ENCODE measurements around the gene DENND4B. TPM values are rescaled to one million over a fixed set of nuclear protein-coding genes. Genes with fewer than 3 reads are reported as not detected.
A peak's percentile ranks its signal among the peaks of the same experiment; 100 is the strongest.
"Not testable (repeated sequence)": the region's sequence is repeated elsewhere in the genome, so short reads cannot be mapped to it uniquely, and the experiment has no call there.

DENND4B gene
- polyA plus RNA-seq, 2 donors, result 14.7 to 31.6 TPM

- no peaks in the 10 kb centered on the region for H3K27me3 ChIP-seq (ENCODE audit: control insufficient read depth in 1 of 2, insufficient read depth in 2 of 2, low read length in 2 of 2)
- H3K4me1 ChIP-seq (ENCODE audit: control insufficient read depth in 2 of 2, insufficient read depth in 2 of 2, low read length in 1 of 2), result peaks cover 0 to 3% of the 10 kb centered on the region in 2 donors
- H3K9me3 ChIP-seq (ENCODE audit: control insufficient read depth in 2 of 2, insufficient read depth in 1 of 2, low read depth in 1 of 2, low read length in 1 of 2), result no peaks in the 10 kb centered on the region
- H3K36me3 ChIP-seq (ENCODE audit: control insufficient read depth in 2 of 2, insufficient read depth in 2 of 2, low read length in 1 of 2), result no peaks in the 10 kb centered on the region
- H3K4me3 ChIP-seq (ENCODE audit: low read depth in 1 of 2, low read length in 2 of 2), result peak overlapping the region in 1 of 2 donors; percentile 97
- 39 to 46% methylated on average over 4 of the region's 4 CpGs for WGBS, 2 donors
- H3K27ac ChIP-seq (ENCODE audit: low read depth in 2 of 2, low read length in 1 of 2), result no peak overlapping the region
Measured at GRCh38 chr1:153919876-153920852, 26.4 kb downstream of the DENND4B start.

- no peak overlapping the region for H3K27ac ChIP-seq (ENCODE audit: low read depth in 2 of 2, low read length in 1 of 2)
- no peak overlapping the region for H3K4me3 ChIP-seq (ENCODE audit: low read depth in 1 of 2, low read length in 2 of 2)
- no peaks in the 10 kb centered on the region for H3K9me3 ChIP-seq (ENCODE audit: control insufficient read depth in 2 of 2, insufficient read depth in 1 of 2, low read depth in 1 of 2, low read length in 1 of 2)
- no peaks in the 10 kb centered on the region for H3K36me3 ChIP-seq (ENCODE audit: control insufficient read depth in 2 of 2, insufficient read depth in 2 of 2, low read length in 1 of 2)
- WGBS, 2 donors, result 82 to 90% methylated on average over 4 of the region's 4 CpGs
- peaks cover 0 to 5% of the 10 kb centered on the region in 2 donors for H3K4me1 ChIP-seq (ENCODE audit: control insufficient read depth in 2 of 2, insufficient read depth in 2 of 2, low read length in 1 of 2)
- no peaks in the 10 kb centered on the region for H3K27me3 ChIP-seq (ENCODE audit: control insufficient read depth in 1 of 2, insufficient read depth in 2 of 2, low read length in 2 of 2)
Measured at GRCh38 chr1:153916297-153916696, 30.2 kb downstream of the DENND4B start.

- Histone ChIP-seq H3K27ac (ENCODE audit: low read depth in 2 of 2, low read length in 1 of 2) (no peak overlapping the region), H3K27me3 (ENCODE audit: control insufficient read depth in 1 of 2, insufficient read depth in 2 of 2, low read length in 2 of 2) (no peaks in the 10 kb centered on the region), H3K4me1 (ENCODE audit: control insufficient read depth in 2 of 2, insufficient read depth in 2 of 2, low read length in 1 of 2) (peaks cover 0 to 5% of the 10 kb centered on the region in 2 donors), H3K4me3 (ENCODE audit: low read depth in 1 of 2, low read length in 2 of 2) (no peak overlapping the region), H3K36me3 (ENCODE audit: control insufficient read depth in 2 of 2, insufficient read depth in 2 of 2, low read length in 1 of 2) (no peaks in the 10 kb centered on the region), H3K9me3 (ENCODE audit: control insufficient read depth in 2 of 2, insufficient read depth in 1 of 2, low read depth in 1 of 2, low read length in 1 of 2) (no peaks in the 10 kb centered on the region)
- 61 to 75% methylated on average over 2 of the region's 2 CpGs for WGBS, 2 donors
Measured at GRCh38 chr1:153912349-153912748, 34.2 kb downstream of the DENND4B start.

GRCh38 chr1:153910560-153910959 lies 36.0 kb downstream of the DENND4B start:
- not testable (repeated sequence) for H3K36me3 ChIP-seq (ENCODE audit: control insufficient read depth in 2 of 2, insufficient read depth in 2 of 2, low read length in 1 of 2); H3K4me1 ChIP-seq (ENCODE audit: control insufficient read depth in 2 of 2, insufficient read depth in 2 of 2, low read length in 1 of 2); H3K27me3 ChIP-seq (ENCODE audit: control insufficient read depth in 1 of 2, insufficient read depth in 2 of 2, low read length in 2 of 2); H3K4me3 ChIP-seq (ENCODE audit: low read depth in 1 of 2, low read length in 2 of 2); H3K9me3 ChIP-seq (ENCODE audit: control insufficient read depth in 2 of 2, insufficient read depth in 1 of 2, low read depth in 1 of 2, low read length in 1 of 2); H3K27ac ChIP-seq (ENCODE audit: low read depth in 2 of 2, low read length in 1 of 2)
- 88 to 89% methylated on average over 6 of the region's 6 CpGs for WGBS, 2 donors

DNA sequence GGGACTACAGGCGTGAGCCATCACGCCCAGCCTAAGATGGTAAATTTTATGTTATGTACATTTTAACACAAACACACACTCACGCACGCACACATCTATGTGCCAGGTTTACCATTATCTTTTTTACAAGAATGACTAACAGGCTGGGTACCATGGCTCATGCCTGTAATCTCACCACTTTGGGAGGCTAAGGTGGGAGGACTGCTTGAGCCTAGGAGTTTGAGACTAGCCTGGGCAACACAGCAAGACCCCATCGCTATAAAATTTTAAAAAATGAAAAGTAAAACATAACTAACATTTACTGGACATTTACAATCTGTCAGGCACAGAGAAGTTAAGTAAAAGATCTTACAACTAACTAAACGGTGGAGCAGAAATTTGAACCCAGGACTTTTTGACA lies 38.4 kb downstream of the DENND4B start:
- no peaks in the 10 kb centered on the region for H3K27me3 ChIP-seq (ENCODE audit: control insufficient read depth in 1 of 2, insufficient read depth in 2 of 2, low read length in 2 of 2)
- WGBS, 2 donors, result 95 to 96% methylated on average over 6 of the region's 6 CpGs

GRCh38 chr1:153907134-153907533 lies 39.4 kb downstream of the DENND4B start:
- H3K36me3 ChIP-seq (ENCODE audit: control insufficient read depth in 2 of 2, insufficient read depth in 2 of 2, low read length in 1 of 2), result peaks cover 0 to 2% of the 10 kb centered on the region in 2 donors
- 89 to 92% methylated on average over 6 of the region's 6 CpGs for WGBS, 2 donors
- H3K4me1 ChIP-seq (ENCODE audit: control insufficient read depth in 2 of 2, insufficient read depth in 2 of 2, low read length in 1 of 2), result no peaks in the 10 kb centered on the region
- no peaks in the 10 kb centered on the region for H3K9me3 ChIP-seq (ENCODE audit: control insufficient read depth in 2 of 2, insufficient read depth in 1 of 2, low read depth in 1 of 2, low read length in 1 of 2)
- H3K27ac ChIP-seq (ENCODE audit: low read depth in 2 of 2, low read length in 1 of 2), result no peak overlapping the region
- H3K4me3 ChIP-seq (ENCODE audit: low read depth in 1 of 2, low read length in 2 of 2), result no peak overlapping the region
- H3K27me3 ChIP-seq (ENCODE audit: control insufficient read depth in 1 of 2, insufficient read depth in 2 of 2, low read length in 2 of 2), result no peaks in the 10 kb centered on the region

More for the DNA sequence above, 38.4 kb downstream of the DENND4B start:
- H3K9me3 ChIP-seq (ENCODE audit: control insufficient read depth in 2 of 2, insufficient read depth in 1 of 2, low read depth in 1 of 2, low read length in 1 of 2), result no peaks in the 10 kb centered on the region
- H3K4me1 ChIP-seq (ENCODE audit: control insufficient read depth in 2 of 2, insufficient read depth in 2 of 2, low read length in 1 of 2), result no peaks in the 10 kb centered on the region
- no peak overlapping the region for H3K4me3 ChIP-seq (ENCODE audit: low read depth in 1 of 2, low read length in 2 of 2)
- H3K36me3 ChIP-seq (ENCODE audit: control insufficient read depth in 2 of 2, insufficient read depth in 2 of 2, low read length in 1 of 2), result peaks cover 0 to 2% of the 10 kb centered on the region in 2 donors
- H3K27ac ChIP-seq (ENCODE audit: low read depth in 2 of 2, low read length in 1 of 2), result no peak overlapping the region

GRCh38 chr1:153906396-153906795 lies 40.1 kb downstream of the DENND4B start:
- 91 to 95% methylated on average over 1 of the region's 1 CpG for WGBS, 2 donors
- H3K27ac ChIP-seq (ENCODE audit: low read depth in 2 of 2, low read length in 1 of 2), result no peak overlapping the region
- H3K4me3 ChIP-seq (ENCODE audit: low read depth in 1 of 2, low read length in 2 of 2), result no peak overlapping the region
- H3K4me1 ChIP-seq (ENCODE audit: control insufficient read depth in 2 of 2, insufficient read depth in 2 of 2, low read length in 1 of 2), result no peaks in the 10 kb centered on the region
- H3K36me3 ChIP-seq (ENCODE audit: control insufficient read depth in 2 of 2, insufficient read depth in 2 of 2, low read length in 1 of 2), result peaks cover 0 to 2% of the 10 kb centered on the region in 2 donors
- no peaks in the 10 kb centered on the region for H3K27me3 ChIP-seq (ENCODE audit: control insufficient read depth in 1 of 2, insufficient read depth in 2 of 2, low read length in 2 of 2)
- H3K9me3 ChIP-seq (ENCODE audit: control insufficient read depth in 2 of 2, insufficient read depth in 1 of 2, low read depth in 1 of 2, low read length in 1 of 2), result no peaks in the 10 kb centered on the region

DNA sequence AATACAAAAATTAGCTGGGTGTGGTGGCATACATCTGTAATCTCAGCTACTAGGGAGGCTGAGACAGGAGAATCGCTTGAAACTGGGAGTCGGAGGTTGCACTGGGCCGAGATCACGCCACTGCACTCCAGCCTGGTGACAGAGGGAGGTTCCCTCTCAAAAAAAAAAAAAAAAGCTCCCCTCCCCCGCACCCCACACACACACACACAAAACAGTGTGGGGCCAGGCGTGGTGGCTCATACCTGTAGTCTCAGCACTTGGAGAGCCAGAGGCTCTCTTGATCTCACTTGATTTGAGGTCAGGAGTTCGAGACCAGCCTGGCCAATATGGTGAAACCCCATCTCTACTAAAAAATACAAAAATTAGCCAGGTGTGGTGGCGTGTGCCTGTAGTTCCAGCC lies 40.6 kb downstream of the DENND4B start:
- WGBS, 2 donors, result 94 to 96% methylated on average over 8 of the region's 8 CpGs
- H3K27me3 ChIP-seq (ENCODE audit: control insufficient read depth in 1 of 2, insufficient read depth in 2 of 2, low read length in 2 of 2); H3K4me1 ChIP-seq (ENCODE audit: control insufficient read depth in 2 of 2, insufficient read depth in 2 of 2, low read length in 1 of 2); H3K4me3 ChIP-seq (ENCODE audit: low read depth in 1 of 2, low read length in 2 of 2); H3K27ac ChIP-seq (ENCODE audit: low read depth in 2 of 2, low read length in 1 of 2); H3K9me3 ChIP-seq (ENCODE audit: control insufficient read depth in 2 of 2, insufficient read depth in 1 of 2, low read depth in 1 of 2, low read length in 1 of 2); H3K36me3 ChIP-seq (ENCODE audit: control insufficient read depth in 2 of 2, insufficient read depth in 2 of 2, low read length in 1 of 2): not testable (repeated sequence)

GRCh38 chr1:153903841-153904455 lies 42.6 kb downstream of the DENND4B start:
- Histone ChIP-seq H3K27ac (ENCODE audit: low read depth in 2 of 2, low read length in 1 of 2) (peak overlapping the region in 1 of 2 donors; percentile 27), H3K36me3 (ENCODE audit: control insufficient read depth in 2 of 2, insufficient read depth in 2 of 2, low read length in 1 of 2) (peaks cover 0 to 2% of the 10 kb centered on the region in 2 donors), H3K4me1 (ENCODE audit: control insufficient read depth in 2 of 2, insufficient read depth in 2 of 2, low read length in 1 of 2) (no peaks in the 10 kb centered on the region), H3K27me3 (ENCODE audit: control insufficient read depth in 1 of 2, insufficient read depth in 2 of 2, low read length in 2 of 2) (no peaks in the 10 kb centered on the region), H3K4me3 (ENCODE audit: low read depth in 1 of 2, low read length in 2 of 2) (no peak overlapping the region), H3K9me3 (ENCODE audit: control insufficient read depth in 2 of 2, insufficient read depth in 1 of 2, low read depth in 1 of 2, low read length in 1 of 2) (no peaks in the 10 kb centered on the region)
- 83% methylated on average over 14 of the region's 14 CpGs for WGBS, 2 donors
